Measurements from ENCODE around the gene USP6NL. TPM values are rescaled to one million over a fixed set of nuclear protein-coding genes. Genes with fewer than 3 reads are reported as not detected.

Gene USP6NL
- total and polyA plus RNA-seq, 9 of the 15 experiments (the other 6 are each of a cell fraction or from before 2014, with no cell fraction given) = 3.2 to 26.6 (median 19.8) TPM

DNA sequence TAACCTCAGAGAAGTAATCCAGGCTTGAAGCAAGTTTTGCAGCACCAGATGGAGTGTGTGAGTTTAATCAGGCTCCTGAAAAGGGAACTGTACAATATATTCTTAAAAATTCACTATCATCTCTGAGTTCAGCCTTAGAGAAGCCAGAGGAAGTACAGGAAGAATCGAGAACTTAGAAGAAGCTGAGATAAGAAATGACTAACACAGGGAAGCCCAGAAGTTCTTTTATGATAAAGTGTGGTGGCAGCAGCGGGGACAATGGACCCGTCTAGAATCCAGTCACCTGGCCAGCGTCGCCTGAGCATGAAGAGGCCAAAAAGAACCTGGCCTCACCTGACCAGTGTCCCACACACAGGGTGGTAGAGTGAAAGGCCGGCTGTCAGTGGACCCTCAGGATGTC lies 161.0 kb downstream of the USP6NL start (continued):
- TF ChIP-seq, protein P1, sequence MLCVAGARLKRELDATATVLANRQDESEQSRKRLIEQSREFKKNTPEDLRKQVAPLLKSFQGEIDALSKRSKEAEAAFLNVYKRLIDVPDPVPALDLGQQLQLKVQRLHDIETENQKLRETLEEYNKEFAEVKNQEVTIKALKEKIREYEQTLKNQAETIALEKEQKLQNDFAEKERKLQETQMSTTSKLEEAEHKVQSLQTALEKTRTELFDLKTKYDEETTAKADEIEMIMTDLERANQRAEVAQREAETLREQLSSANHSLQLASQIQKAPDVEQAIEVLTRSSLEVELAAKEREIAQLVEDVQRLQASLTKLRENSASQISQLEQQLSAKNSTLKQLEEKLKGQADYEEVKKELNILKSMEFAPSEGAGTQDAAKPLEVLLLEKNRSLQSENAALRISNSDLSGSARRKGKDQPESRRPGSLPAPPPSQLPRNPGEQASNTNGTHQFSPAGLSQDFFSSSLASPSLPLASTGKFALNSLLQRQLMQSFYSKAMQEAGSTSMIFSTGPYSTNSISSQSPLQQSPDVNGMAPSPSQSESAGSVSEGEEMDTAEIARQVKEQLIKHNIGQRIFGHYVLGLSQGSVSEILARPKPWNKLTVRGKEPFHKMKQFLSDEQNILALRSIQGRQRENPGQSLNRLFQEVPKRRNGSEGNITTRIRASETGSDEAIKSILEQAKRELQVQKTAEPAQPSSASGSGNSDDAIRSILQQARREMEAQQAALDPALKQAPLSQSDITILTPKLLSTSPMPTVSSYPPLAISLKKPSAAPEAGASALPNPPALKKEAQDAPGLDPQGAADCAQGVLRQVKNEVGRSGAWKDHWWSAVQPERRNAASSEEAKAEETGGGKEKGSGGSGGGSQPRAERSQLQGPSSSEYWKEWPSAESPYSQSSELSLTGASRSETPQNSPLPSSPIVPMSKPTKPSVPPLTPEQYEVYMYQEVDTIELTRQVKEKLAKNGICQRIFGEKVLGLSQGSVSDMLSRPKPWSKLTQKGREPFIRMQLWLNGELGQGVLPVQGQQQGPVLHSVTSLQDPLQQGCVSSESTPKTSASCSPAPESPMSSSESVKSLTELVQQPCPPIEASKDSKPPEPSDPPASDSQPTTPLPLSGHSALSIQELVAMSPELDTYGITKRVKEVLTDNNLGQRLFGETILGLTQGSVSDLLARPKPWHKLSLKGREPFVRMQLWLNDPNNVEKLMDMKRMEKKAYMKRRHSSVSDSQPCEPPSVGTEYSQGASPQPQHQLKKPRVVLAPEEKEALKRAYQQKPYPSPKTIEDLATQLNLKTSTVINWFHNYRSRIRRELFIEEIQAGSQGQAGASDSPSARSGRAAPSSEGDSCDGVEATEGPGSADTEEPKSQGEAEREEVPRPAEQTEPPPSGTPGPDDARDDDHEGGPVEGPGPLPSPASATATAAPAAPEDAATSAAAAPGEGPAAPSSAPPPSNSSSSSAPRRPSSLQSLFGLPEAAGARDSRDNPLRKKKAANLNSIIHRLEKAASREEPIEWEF (CRISPR knock-in tag; IDR thresholded peaks at IDR 0.05) = no peak
- TF ChIP-seq, protein P2, sequence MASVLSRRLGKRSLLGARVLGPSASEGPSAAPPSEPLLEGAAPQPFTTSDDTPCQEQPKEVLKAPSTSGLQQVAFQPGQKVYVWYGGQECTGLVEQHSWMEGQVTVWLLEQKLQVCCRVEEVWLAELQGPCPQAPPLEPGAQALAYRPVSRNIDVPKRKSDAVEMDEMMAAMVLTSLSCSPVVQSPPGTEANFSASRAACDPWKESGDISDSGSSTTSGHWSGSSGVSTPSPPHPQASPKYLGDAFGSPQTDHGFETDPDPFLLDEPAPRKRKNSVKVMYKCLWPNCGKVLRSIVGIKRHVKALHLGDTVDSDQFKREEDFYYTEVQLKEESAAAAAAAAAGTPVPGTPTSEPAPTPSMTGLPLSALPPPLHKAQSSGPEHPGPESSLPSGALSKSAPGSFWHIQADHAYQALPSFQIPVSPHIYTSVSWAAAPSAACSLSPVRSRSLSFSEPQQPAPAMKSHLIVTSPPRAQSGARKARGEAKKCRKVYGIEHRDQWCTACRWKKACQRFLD (CRISPR knock-in tag; IDR thresholded peaks at IDR 0.05) = no peak
- no peak for TF ChIP-seq RBM14 (IDR thresholded peaks at IDR 0.05; ENCODE audit: borderline replicate concordance, insufficient read depth, low read depth, low read length)
- TF ChIP-seq ZNF311 (CRISPR knock-in tag; IDR thresholded peaks at IDR 0.05) = no peak
- TF ChIP-seq HMG20B (CRISPR knock-in tag; IDR thresholded peaks at IDR 0.05) = no peak
- TF ChIP-seq SP1 (CRISPR knock-in tag; IDR thresholded peaks at IDR 0.05) = no peak
- TF ChIP-seq, protein P3, sequence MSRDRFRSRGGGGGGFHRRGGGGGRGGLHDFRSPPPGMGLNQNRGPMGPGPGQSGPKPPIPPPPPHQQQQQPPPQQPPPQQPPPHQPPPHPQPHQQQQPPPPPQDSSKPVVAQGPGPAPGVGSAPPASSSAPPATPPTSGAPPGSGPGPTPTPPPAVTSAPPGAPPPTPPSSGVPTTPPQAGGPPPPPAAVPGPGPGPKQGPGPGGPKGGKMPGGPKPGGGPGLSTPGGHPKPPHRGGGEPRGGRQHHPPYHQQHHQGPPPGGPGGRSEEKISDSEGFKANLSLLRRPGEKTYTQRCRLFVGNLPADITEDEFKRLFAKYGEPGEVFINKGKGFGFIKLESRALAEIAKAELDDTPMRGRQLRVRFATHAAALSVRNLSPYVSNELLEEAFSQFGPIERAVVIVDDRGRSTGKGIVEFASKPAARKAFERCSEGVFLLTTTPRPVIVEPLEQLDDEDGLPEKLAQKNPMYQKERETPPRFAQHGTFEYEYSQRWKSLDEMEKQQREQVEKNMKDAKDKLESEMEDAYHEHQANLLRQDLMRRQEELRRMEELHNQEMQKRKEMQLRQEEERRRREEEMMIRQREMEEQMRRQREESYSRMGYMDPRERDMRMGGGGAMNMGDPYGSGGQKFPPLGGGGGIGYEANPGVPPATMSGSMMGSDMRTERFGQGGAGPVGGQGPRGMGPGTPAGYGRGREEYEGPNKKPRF (IDR thresholded peaks at IDR 0.05; ENCODE audit: low read depth, low read length) = no peak
- TF ChIP-seq EP300 (IDR thresholded peaks at IDR 0.05; ENCODE audit: low read length) = peak; percentile 82
- no peak for TF ChIP-seq CBFB (CRISPR knock-in tag; IDR thresholded peaks at IDR 0.05)
- TF ChIP-seq RCOR1 (IDR thresholded peaks at IDR 0.05; ENCODE audit: borderline replicate concordance in 1 of 2, low read depth in 2 of 2, low read length in 2 of 2) = peak in 1 of 2 experiments; percentile 80; a peak in 2 of 4 replicates
- TF ChIP-seq POLR3G (IDR thresholded peaks at IDR 0.05; ENCODE audit: extremely low read depth, insufficient read length, insufficient replicate concordance) = no peak
- TF ChIP-seq SPI1 (IDR thresholded peaks at IDR 0.05; ENCODE audit: borderline replicate concordance, low read depth, low read length) = peak; percentile 65; the same call in 1 of the 2 replicates
- no peak for TF ChIP-seq BRF1 (IDR thresholded peaks at IDR 0.05; ENCODE audit: borderline replicate concordance, extremely low read depth, insufficient read length)
- peak; percentile 57 for TF ChIP-seq ADNP (tag; IDR thresholded peaks at IDR 0.05)
- TF ChIP-seq RAD51 (IDR thresholded peaks at IDR 0.05; ENCODE audit: borderline replicate concordance, low read depth) = no peak
- TF ChIP-seq ZSCAN32 (CRISPR knock-in tag; IDR thresholded peaks at IDR 0.05) = no peak
- TF ChIP-seq, protein P4, sequence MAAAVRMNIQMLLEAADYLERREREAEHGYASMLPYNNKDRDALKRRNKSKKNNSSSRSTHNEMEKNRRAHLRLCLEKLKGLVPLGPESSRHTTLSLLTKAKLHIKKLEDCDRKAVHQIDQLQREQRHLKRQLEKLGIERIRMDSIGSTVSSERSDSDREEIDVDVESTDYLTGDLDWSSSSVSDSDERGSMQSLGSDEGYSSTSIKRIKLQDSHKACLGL (CRISPR knock-in tag; IDR thresholded peaks at IDR 0.05; ENCODE audit: borderline replicate concordance, poor library complexity, severe bottlenecking) = no peak
- peak; percentile 51; the same call in 1 of the 2 replicates for TF ChIP-seq HDAC2 (IDR thresholded peaks at IDR 0.05)
